ENCODE results near the gene RPP30.

GRCh38 chr10:90935581-90936275 is 64.0 kb downstream of the RPP30 start:
- TF ChIP-seq CTCF (IDR thresholded peaks at IDR 0.05; ENCODE audit: low read depth, low read length) (no peak), EZH2phosphoT487 (IDR thresholded peaks at IDR 0.05; ENCODE audit: low read depth) (no peak)
